Stomach smooth muscle (tissue), 2 donors: ENCODE measurements around the gene TTC7B.

Source experiments
- H3K27ac ChIP-seq: one replicate; pipeline ENCODE4 v1.7.0; 2013; ENCODE audit warnings: mild to moderate bottlenecking, low read length, inconsistent platforms
- H3K27me3 ChIP-seq, 2 donors: one replicate each; pipeline ENCODE4 v1.7.0; 2013; ENCODE audit warnings: low read length in 2 of 2; ENCODE audit not compliant: insufficient read depth in 2 of 2, control insufficient read depth in 1 of 2
- H3K36me3 ChIP-seq, 2 donors: one replicate each; pipeline ENCODE4 v1.7.0; 2013; ENCODE audit warnings: low read length in 2 of 2; ENCODE audit not compliant: control insufficient read depth in 2 of 2, insufficient read depth in 2 of 2
- H3K4me1 ChIP-seq: one replicate; pipeline ENCODE4 v1.7.0; 2013; ENCODE audit warnings: low read length; ENCODE audit not compliant: control insufficient read depth, insufficient read depth
- H3K4me3 ChIP-seq, 2 donors: one replicate each; pipeline ENCODE4 v1.7.0; 2013; ENCODE audit warnings: low read length in 2 of 2
- H3K9ac ChIP-seq, 2 donors: one replicate each; pipeline ENCODE4 v1.7.0; 2013; ENCODE audit warnings: low read length in 2 of 2, mild to moderate bottlenecking in 1 of 2
- H3K9me3 ChIP-seq, 2 donors: one replicate each; pipeline ENCODE4 v1.7.0; 2013; ENCODE audit warnings: low read length in 2 of 2; ENCODE audit not compliant: control insufficient read depth in 2 of 2
- donor health status: healthy.
- donor health status: Pancreatic carcinoma.

TTC7B gene

GRCh38 chr14:90601563-90601962 is 214.7 kb downstream of the TTC7B start:
- Histone ChIP-seq H3K4me3 (no peak overlapping the region), H3K4me1 (peaks cover 12% of the 10 kb centered on the region), H3K9me3 (no peaks in the 10 kb centered on the region), H3K27me3 (no peaks in the 10 kb centered on the region), H3K36me3 (no peaks in the 10 kb centered on the region), H3K9ac (no peak overlapping the region), H3K27ac (no peak overlapping the region)

DNA sequence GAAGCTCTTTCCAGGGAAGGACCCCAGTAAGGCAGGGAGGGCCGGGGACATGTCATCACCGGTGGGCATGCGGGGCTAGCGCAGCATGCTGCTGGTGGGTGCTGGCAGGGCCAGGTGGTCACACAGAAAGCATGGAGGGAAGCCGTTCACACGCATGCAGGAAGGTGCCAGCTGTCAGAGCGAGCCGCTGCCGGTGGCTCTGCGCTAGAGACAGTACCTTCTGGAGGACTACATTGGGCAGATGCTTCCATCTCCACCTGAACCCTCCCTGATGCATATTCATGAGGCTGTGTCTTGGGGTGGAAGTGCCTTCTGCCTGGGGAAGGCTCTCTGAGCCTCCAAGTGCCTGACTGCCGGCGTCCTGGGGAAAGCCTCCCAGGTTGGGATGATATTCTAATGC is 215.6 kb downstream of the TTC7B start:
- Histone ChIP-seq H3K9me3 (no peaks in the 10 kb centered on the region), H3K27ac (no peak overlapping the region), H3K4me1 (peaks cover 12% of the 10 kb centered on the region), H3K9ac (no peak overlapping the region), H3K4me3 (no peak overlapping the region), H3K36me3 (no peaks in the 10 kb centered on the region), H3K27me3 (no peaks in the 10 kb centered on the region)

DNA sequence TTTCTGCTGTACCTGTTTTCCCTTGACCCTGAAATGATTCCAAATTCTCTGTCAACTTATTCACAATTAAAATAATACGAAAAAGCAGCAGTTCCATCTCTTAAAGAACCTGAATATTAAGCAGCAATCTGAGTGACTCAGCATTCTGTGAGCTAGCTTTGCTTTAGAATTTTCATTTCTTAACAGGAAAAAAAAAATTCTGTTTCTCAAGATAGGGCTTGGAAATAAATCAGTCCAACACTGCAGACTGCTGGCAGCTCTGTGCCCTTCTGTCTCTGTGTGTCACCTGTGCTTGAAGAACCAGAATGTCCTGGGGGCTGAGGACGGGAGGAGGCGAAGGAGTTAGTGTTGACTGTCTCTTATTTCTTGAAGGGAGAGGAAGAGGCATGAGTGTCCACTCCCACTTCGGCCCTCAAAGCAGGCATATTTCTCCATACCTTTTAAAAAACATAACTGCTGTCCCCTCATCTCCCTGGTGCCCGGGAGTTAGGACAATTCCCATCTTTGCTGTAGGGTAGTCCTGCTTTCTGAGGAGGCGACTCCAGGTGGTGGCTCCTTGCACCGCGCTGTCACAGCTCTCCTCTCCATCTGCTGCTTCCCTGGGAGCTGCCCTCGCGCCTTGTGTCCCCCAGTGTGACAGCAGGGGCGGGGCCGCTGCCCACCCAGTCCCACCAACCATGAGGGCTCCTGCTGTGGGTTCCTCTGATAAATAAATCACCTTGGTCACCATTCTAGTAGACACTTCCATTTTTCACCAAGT is 216.3 kb downstream of the TTC7B start:
- peak overlapping the region in 1 of 2 donors; percentile 15 for H3K4me3 ChIP-seq
- H3K27ac ChIP-seq, result no peak overlapping the region
- H3K9ac ChIP-seq, result peak overlapping the region in 1 of 2 donors; percentile 21
- H3K27me3 ChIP-seq, result no peaks in the 10 kb centered on the region
- no peaks in the 10 kb centered on the region for H3K36me3 ChIP-seq
- peaks cover 12% of the 10 kb centered on the region for H3K4me1 ChIP-seq
- H3K9me3 ChIP-seq, result no peaks in the 10 kb centered on the region

GRCh38 chr14:90599339-90599738 is 216.9 kb downstream of the TTC7B start:
- Histone ChIP-seq H3K9ac (peak overlapping the region in 1 of 2 donors; percentile 21), H3K27ac (no peak overlapping the region), H3K36me3 (no peaks in the 10 kb centered on the region), H3K4me3 (peak overlapping the region in 1 of 2 donors; percentile 15), H3K9me3 (no peaks in the 10 kb centered on the region), H3K27me3 (no peaks in the 10 kb centered on the region), H3K4me1 (peaks cover 12% of the 10 kb centered on the region)

DNA sequence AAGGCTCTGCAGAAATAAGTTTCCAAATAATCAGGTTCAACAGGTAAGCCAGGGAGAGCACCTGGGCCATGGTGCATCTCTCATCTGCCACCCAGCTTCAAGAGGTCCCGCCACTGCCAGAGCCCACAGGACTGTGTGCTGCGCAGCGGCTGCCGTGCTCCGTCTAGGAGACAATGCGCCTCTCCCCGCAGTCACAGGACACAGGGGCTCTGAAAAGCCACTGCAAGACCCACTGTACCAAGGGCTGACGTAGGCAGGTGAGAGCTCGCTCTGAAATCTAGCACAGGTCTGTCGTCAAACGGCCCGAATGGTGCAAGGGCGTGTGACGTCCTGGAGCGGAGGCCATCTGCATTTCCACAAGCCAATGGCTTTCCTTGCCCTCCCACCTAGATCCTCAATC is 218.3 kb downstream of the TTC7B start:
- H3K4me1 ChIP-seq, result peaks cover 12% of the 10 kb centered on the region
- H3K27me3 ChIP-seq, result no peaks in the 10 kb centered on the region
- H3K9me3 ChIP-seq, result no peaks in the 10 kb centered on the region
- peaks cover 0 to 4% of the 10 kb centered on the region in 2 donors for H3K36me3 ChIP-seq
- no peak overlapping the region for H3K27ac ChIP-seq
- H3K4me3 ChIP-seq, result no peak overlapping the region
- H3K9ac ChIP-seq, result no peak overlapping the region

- H3K9me3 ChIP-seq, result no peaks in the 10 kb centered on the region
- no peak overlapping the region for H3K27ac ChIP-seq
- H3K27me3 ChIP-seq, result no peaks in the 10 kb centered on the region
- H3K9ac ChIP-seq, result no peak overlapping the region
- peaks cover 12% of the 10 kb centered on the region for H3K4me1 ChIP-seq
- peaks cover 2 to 9% of the 10 kb centered on the region in 2 donors for H3K36me3 ChIP-seq
- H3K4me3 ChIP-seq, result no peak overlapping the region
These were observed 219.5 kb downstream of the TTC7B start for GRCh38 chr14:90596733-90597132.

DNA sequence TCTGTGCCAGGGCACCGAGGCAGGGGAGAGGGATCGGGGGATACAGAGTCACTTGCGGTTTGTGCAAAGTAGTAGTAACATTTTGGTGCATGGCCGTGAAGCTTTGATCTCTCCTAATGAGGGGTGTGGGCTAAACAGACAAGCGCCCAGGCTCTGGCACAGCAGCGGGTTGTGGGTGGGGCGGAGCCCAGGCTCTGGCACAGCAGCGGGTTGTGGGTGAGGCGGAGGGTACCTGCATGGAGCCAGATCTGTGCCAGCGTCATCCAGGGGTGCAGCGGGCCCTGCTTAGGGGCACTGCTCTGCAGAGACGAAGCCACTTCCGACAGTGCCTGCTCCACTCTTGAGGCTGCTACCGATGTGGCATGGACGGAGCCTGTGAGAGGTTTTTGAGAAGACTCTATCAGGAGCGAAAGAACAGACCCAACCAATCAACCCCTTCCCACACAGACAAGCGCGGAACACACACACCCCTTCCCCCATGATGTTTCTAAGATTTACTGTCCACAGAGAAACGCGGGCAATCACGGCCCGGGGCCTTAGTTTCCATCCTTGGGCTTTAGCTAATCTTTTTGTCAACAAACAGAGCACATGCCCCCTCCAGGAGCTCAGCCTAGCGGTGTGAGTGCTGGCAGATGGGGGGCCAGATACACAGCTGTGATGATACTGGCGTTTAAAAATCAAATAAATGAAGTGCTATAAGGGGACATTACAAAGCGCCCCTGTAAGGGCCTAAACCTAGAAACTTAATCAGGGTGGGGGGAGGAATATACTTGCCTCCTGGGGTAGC is 222.8 kb downstream of the TTC7B start:
- Histone ChIP-seq H3K4me3 (no peak overlapping the region), H3K27me3 (no peaks in the 10 kb centered on the region), H3K9ac (no peak overlapping the region), H3K27ac (no peak overlapping the region), H3K36me3 (peaks cover 17 to 21% of the 10 kb centered on the region in 2 donors), H3K4me1 (no peaks in the 10 kb centered on the region), H3K9me3 (no peaks in the 10 kb centered on the region)

GRCh38 chr14:90592655-90593054 is 223.6 kb downstream of the TTC7B start:
- H3K27ac ChIP-seq, result no peak overlapping the region
- no peak overlapping the region for H3K9ac ChIP-seq
- peaks cover 17 to 24% of the 10 kb centered on the region in 2 donors for H3K36me3 ChIP-seq
- no peaks in the 10 kb centered on the region for H3K9me3 ChIP-seq
- no peaks in the 10 kb centered on the region for H3K4me1 ChIP-seq
- H3K27me3 ChIP-seq, result no peaks in the 10 kb centered on the region
- H3K4me3 ChIP-seq, result no peak overlapping the region

DNA sequence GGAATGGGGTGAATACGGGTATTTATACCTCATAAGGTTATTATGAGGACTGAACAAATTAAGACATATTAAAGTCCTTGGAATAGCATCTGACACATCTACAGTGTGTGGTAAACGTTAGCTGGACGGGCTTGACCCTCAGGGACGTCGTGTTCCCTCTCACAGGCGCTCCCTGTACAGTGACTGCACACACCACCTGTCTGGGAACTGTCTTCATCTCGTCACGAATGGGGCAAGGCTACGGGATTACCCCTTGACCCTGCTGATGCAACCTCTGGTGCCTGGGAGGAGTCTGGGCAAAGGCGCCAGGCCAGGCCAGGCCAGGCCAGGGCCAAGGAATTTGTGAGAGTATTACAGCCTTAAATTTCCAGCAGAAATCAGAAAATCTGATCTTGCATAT is 228.3 kb downstream of the TTC7B start:
- Histone ChIP-seq H3K4me3 (no peak overlapping the region), H3K9me3 (no peaks in the 10 kb centered on the region), H3K36me3 (peaks cover 17 to 29% of the 10 kb centered on the region in 2 donors), H3K27me3 (no peaks in the 10 kb centered on the region), H3K9ac (no peak overlapping the region), H3K27ac (no peak overlapping the region), H3K4me1 (no peaks in the 10 kb centered on the region)

DNA sequence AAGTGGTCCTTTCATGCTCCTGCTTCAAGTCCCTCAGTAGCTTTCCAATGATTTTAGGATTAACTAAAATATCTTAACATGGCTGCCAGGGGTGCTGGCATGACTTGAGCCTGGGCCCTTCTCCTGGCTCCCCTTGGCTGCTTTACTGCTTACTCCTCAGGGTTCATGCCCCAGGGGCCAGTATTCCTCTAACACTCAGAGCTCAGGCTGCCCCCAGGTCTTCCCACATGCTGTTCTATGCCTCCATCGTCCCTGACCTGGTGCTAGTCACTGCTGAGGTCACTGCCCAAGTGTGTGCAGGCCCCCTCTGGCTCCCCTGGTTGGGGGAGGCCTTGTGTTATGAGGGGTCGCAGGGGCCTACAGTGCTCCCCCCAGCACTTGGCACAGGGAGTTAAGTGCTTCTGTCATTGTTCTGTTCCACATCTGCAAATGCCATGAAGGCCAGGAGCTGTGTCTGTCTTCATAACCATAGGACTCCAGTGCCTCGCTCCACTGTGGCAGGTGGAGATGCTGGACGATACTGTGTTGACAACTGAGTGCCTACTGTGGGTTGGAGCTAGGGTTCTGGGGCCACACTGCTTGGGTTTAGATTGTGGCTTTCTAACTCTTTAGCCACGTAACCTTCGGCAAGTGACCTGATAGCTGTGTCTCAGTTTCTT is 228.8 kb downstream of the TTC7B start:
- Histone ChIP-seq H3K36me3 (peaks cover 17 to 28% of the 10 kb centered on the region in 2 donors), H3K9ac (no peak overlapping the region), H3K4me1 (no peaks in the 10 kb centered on the region), H3K4me3 (no peak overlapping the region), H3K27ac (no peak overlapping the region), H3K9me3 (no peaks in the 10 kb centered on the region), H3K27me3 (no peaks in the 10 kb centered on the region)
